Keratinocyte (primary cell): ENCODE results near the gene ERMAP. TPM values are rescaled to one million over a fixed set of nuclear protein-coding genes. Genes with fewer than 3 reads are reported as not detected.

Experiments used
- DNase-seq: peaks from one replicate; pipeline ENCODE4 v3.0.0-alpha.2; 2011; ENCODE audit warnings: low read depth, missing footprints, low spot score
- FAIRE-seq: peaks from 2 replicates; lab custom pipeline; 2011; peaks lifted over from hg19 to GRCh38; lab: Jason Lieb, UNC
- H2AFZ ChIP-seq: 2 replicates; pipeline ENCODE4 v1.6.0; 2012; ENCODE audit warnings: low read length, control low read depth, inconsistent platforms; ENCODE audit not compliant: control insufficient read depth
- H3K27ac ChIP-seq: 2 replicates; pipeline ENCODE4 v1.5.1; 2011; ENCODE audit warnings: low read length; ENCODE audit not compliant: control insufficient read depth, insufficient read depth
- H3K27me3 ChIP-seq: 3 replicates; pipeline ENCODE4 v1.6.0; 2011; ENCODE audit warnings: low read length; ENCODE audit not compliant: control insufficient read depth, insufficient read depth; ENCODE audit errors: extremely low read depth
- H3K36me3 ChIP-seq, 2 experiments: 2 replicates in 1 of 2; 3 replicates in 1 of 2; pipeline ENCODE4 v1.5.1; 2011; ENCODE audit warnings: low read length in 2 of 2, mild to moderate bottlenecking in 1 of 2; ENCODE audit not compliant: control insufficient read depth in 2 of 2, insufficient read depth in 2 of 2; ENCODE audit errors: extremely low read depth in 1 of 2
- H3K4me1 ChIP-seq: 3 replicates; pipeline ENCODE4 v1.5.1; 2011; ENCODE audit warnings: low read length; ENCODE audit not compliant: control insufficient read depth, insufficient read depth; ENCODE audit errors: extremely low read depth
- H3K4me2 ChIP-seq: 3 replicates; pipeline ENCODE4 v1.6.0; 2011; ENCODE audit warnings: low read depth, low read length; ENCODE audit not compliant: control insufficient read depth, insufficient read depth; ENCODE audit errors: extremely low read depth
- H3K4me3 ChIP-seq, 3 experiments: fragments of 200-600 bp in 1 of 3; sonication (generic) in 1 of 3; 2 replicates in 2 of 3; 3 replicates in 1 of 3; pipeline ENCODE4 v1.5.1; 2011 to 2016; ENCODE audit warnings: low read length in 3 of 3, mild to moderate bottlenecking in 3 of 3, control low read depth in 2 of 3, inconsistent platforms in 1 of 3, low read depth in 1 of 3, mixed read lengths in 1 of 3, mixed run types in 1 of 3, moderate library complexity in 1 of 3; ENCODE audit not compliant: control insufficient read depth in 2 of 3, insufficient read depth in 2 of 3; ENCODE audit errors: extremely low read depth in 1 of 3
- H3K79me2 ChIP-seq: 2 replicates; pipeline ENCODE4 v1.6.0; 2012; ENCODE audit warnings: low read length; ENCODE audit not compliant: control insufficient read depth, insufficient read depth
- H3K9ac ChIP-seq: 3 replicates; pipeline ENCODE4 v1.6.0; 2011; ENCODE audit warnings: low read length; ENCODE audit not compliant: control insufficient read depth, insufficient read depth; ENCODE audit errors: extremely low read depth
- H3K9me1 ChIP-seq: 3 replicates; pipeline ENCODE4 v1.6.0; 2011; ENCODE audit warnings: low read length; ENCODE audit not compliant: control insufficient read depth, insufficient read depth; ENCODE audit errors: extremely low read depth
- H3K9me3 ChIP-seq: 2 replicates; pipeline ENCODE4 v1.5.1; 2012; ENCODE audit warnings: low read depth, low read length; ENCODE audit not compliant: control insufficient read depth
- H4K20me1 ChIP-seq: 3 replicates; pipeline ENCODE4 v1.6.0; 2011; ENCODE audit warnings: low read length; ENCODE audit not compliant: control insufficient read depth, insufficient read depth; ENCODE audit errors: extremely low read depth
- CTCF ChIP-seq, 3 experiments: IDR thresholded peaks in 1 of 3; conservative IDR thresholded peaks in 1 of 3; optimal IDR thresholded peaks in 1 of 3; 2 replicates in 2 of 3; 3 replicates in 1 of 3; pipeline versions ENCODE3 to v1.5.1; 2011; ENCODE audit warnings: low read length in 3 of 3, mild to moderate bottlenecking in 3 of 3, moderate library complexity in 2 of 3, control low read depth in 1 of 3, inconsistent platforms in 1 of 3; ENCODE audit not compliant: insufficient read depth in 2 of 3; ENCODE audit errors: extremely low read depth in 1 of 3
- EZH2 ChIP-seq: IDR thresholded peaks from one replicate; pipeline ENCODE4 v1.6.1; 2012; ENCODE audit warnings: inconsistent platforms, mild to moderate bottlenecking, low read length, moderate library complexity
- dilution Hi-C: fragments of 300-500 bp; cut with MboI; formaldehyde crosslinking; loops from one replicate; pipeline ENCODE4 v1.7.0; 2020; ENCODE audit warnings: low sequenced_read_pairs; ENCODE audit not compliant: extremely low pct_ligation_motif_present
- polyA plus RNA-seq, 5 experiments: library from polyadenylated mRNA; depleted of rRNA in 3 of 5; stranded (reverse) in 3 of 5; stranded (forward) in 1 of 5; unstranded in 1 of 5; fragments of >200 nt; gene quantifications; 1 replicate in 1 of 5; 2 replicates in 3 of 5; 3 replicates in 1 of 5; pipeline versions ENCODE4 v1.2.1 to v1.2.3, GENCODE V29; 2011 to 2012; ENCODE audit warnings: missing spikeins in 2 of 5, low read depth in 1 of 5, low replicate concordance in 1 of 5

The ERMAP gene
- polyA plus RNA-seq, 1 donor (not counting 4 experiments of a cell fraction or from before 2014, with no cell fraction given): 5.6 TPM

GRCh38 chr1:42835422-42835821 lies 18.5 kb downstream of the ERMAP start:
- no peak for TF ChIP-seq EZH2
- TF ChIP-seq CTCF (optimal IDR thresholded peaks at IDR 0.05 in 1 of 3, IDR thresholded peaks at IDR 0.05 in 1 of 3, conservative IDR thresholded peaks at IDR 0.05 in 1 of 3; ENCODE audit: extremely low read depth in 1 of 3, insufficient read depth in 2 of 3, low read length in 3 of 3): no peak
- Histone ChIP-seq H3K27me3 (no peaks in the 10 kb centered on the region), H3K9me3 (no peaks in the 10 kb centered on the region), H3K79me2 (no peaks in the 10 kb centered on the region), H3K4me1 (no peaks in the 10 kb centered on the region), H3K36me3 (no peaks in the 10 kb centered on the region), H3K9me1 (no peaks in the 10 kb centered on the region), H3K4me2 (no peak overlapping the region), H2AFZ (no peak overlapping the region), H3K27ac (no peak overlapping the region), H3K9ac (no peak overlapping the region), H3K4me3 (no peak overlapping the region), H4K20me1 (no peaks in the 10 kb centered on the region)
- no peak for FAIRE-seq
- DNase-seq: no peak
- dilution Hi-C loops: no loop called here

DNA sequence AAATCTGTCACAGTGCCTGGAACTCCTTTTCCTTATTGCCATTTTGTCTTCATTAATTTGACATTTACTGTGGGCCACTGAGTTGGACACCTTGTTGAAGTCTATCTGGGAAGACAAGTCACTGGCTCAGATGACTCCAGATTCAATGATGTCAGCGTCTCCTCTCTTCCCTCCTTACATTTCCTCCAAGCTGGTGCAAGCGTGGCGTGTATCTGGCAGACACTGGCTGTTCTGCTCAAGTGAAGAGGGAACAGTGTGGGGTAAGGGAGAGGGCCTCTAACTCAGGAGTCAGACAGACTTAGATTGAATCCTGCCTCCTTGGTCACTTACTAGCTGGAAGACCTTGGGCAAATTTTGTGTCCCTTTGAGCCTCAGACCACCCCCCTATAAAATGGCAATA lies 20.8 kb downstream of the ERMAP start:
- Histone ChIP-seq H4K20me1 (no peaks in the 10 kb centered on the region), H3K36me3 (peaks cover 3% of the 10 kb centered on the region in 2 experiments), H3K27me3 (no peaks in the 10 kb centered on the region), H3K9ac (no peak overlapping the region), H3K9me3 (no peaks in the 10 kb centered on the region), H3K9me1 (no peaks in the 10 kb centered on the region), H3K4me2 (no peak overlapping the region), H3K79me2 (no peaks in the 10 kb centered on the region), H3K4me1 (no peaks in the 10 kb centered on the region), H3K27ac (no peak overlapping the region), H2AFZ (no peak overlapping the region), H3K4me3 (no peak overlapping the region)
- FAIRE-seq: no peak
- dilution Hi-C loops: no loop called here
- TF ChIP-seq CTCF (optimal IDR thresholded peaks at IDR 0.05 in 1 of 3, IDR thresholded peaks at IDR 0.05 in 1 of 3, conservative IDR thresholded peaks at IDR 0.05 in 1 of 3; ENCODE audit: extremely low read depth in 1 of 3, insufficient read depth in 2 of 3, low read length in 3 of 3): no peak
- TF ChIP-seq EZH2: no peak
- no peak for DNase-seq
